WI38 (cell line): ENCODE measurements around the gene TMEM245.

ENCODE experiments used
- H3K4me3 ChIP-seq: 2 replicates; pipeline ENCODE4 v1.5.1; 2011; ENCODE audit warnings: low read depth, mild to moderate bottlenecking, control low read depth, low read length
- CTCF ChIP-seq: IDR thresholded peaks from 2 replicates; pipeline ENCODE4 v1.5.1; 2012; ENCODE audit warnings: low read depth, mild to moderate bottlenecking, control low read depth, low read length

TMEM245 gene

GRCh38 chr9:109149722-109150121 is 30.0 kb upstream of the TMEM245 start:
- no peak overlapping the region for H3K4me3 ChIP-seq
- TF ChIP-seq CTCF, result no peak

GRCh38 chr9:109149089-109149488 is 29.3 kb upstream of the TMEM245 start:
- no peak overlapping the region for H3K4me3 ChIP-seq
- TF ChIP-seq CTCF, result no peak

DNA sequence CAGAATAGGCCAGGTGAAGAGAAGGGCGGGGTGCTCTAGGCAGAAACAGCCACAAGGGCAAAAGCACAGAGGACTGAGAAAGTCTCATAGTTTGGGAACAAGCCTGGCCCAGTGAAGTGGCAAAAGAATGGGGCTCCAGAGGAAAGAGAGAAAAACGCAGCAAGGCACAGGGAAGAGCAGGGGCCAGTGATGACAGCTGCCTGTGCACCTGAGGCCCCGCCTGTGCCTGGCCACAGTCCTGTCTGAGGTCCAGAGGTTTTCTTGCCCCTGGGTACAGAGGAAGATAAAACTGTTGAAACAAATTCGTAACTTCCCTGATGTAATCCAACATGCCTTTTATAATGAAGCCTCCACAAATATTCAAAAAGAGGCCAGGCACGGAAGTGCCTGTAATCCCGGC is 25.3 kb upstream of the TMEM245 start:
- TF ChIP-seq CTCF, result no peak

GRCh38 chr9:109143881-109144562 is 24.3 kb upstream of the TMEM245 start:
- peak; percentile 30 for TF ChIP-seq CTCF
- no peak overlapping the region for H3K4me3 ChIP-seq

More for the DNA sequence above, 25.3 kb upstream of the TMEM245 start:
- no peak overlapping the region for H3K4me3 ChIP-seq

DNA sequence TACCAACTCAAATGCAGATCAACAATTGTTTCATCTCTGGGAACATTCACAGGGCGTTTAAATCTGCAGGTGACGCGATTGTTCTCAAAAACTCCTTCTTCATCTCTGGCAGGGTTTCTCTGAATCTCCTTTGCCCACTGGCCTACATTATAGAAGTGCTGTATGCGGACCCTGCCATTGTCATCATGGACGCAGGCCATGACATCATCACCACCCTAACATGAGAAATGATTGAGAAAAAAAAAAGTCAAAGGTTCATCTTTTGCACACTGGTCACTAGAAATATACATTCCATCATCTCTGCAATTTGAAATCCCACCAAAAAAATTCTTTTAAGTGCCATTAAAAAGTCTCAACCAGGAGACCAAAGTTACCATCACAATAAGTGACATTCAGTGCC is 21.6 kb upstream of the TMEM245 start:
- no peak for TF ChIP-seq CTCF
- H3K4me3 ChIP-seq, result no peak overlapping the region

- no peak for TF ChIP-seq CTCF
- H3K4me3 ChIP-seq, result no peak overlapping the region
These were observed 20.1 kb upstream of the TMEM245 start for GRCh38 chr9:109139851-109140250.

DNA sequence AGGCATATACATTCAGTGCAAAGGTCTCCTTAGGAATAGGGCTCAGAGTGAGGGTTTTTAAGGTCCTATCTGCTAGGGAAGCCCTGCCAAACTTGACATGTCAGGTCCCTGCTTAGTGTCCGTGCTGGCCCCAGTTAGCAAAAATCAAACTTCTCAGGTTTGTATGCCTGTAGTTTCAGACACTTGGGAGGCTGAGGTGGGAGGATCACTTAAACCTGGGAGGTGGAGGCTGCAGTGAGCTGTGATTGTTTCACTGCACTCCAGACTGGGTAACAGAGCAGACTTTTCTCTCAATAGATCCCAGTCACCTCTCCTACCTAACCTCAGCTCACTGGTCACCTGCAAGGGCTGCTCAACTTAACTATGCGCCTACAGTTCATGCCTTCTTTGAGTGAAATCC is 18.7 kb upstream of the TMEM245 start:
- no peak for TF ChIP-seq CTCF

More for the DNA sequence above, 18.7 kb upstream of the TMEM245 start:
- H3K4me3 ChIP-seq, result no peak overlapping the region
